ENCODE results near the gene MSANTD1. TPM values are rescaled to one million over a fixed set of nuclear protein-coding genes. Genes with fewer than 3 reads are reported as not detected.
A peak's percentile ranks its signal among the peaks of the same experiment; 100 is the strongest.

The MSANTD1 gene
- total and polyA plus RNA-seq, 2 donors (not counting 1 experiment from before 2014, with no cell fraction given): 0.78 to 5.5 TPM

GRCh38 chr4:3285558-3286334, 36.8 kb downstream of the MSANTD1 start:
- peaks cover 0 to 13% (median 3%) of the 10 kb centered on the region in 3 donors for H3K9me3 ChIP-seq (ENCODE audit: control extremely low read depth in 1 of 3, control insufficient read depth in 2 of 3, insufficient read depth in 1 of 3, low read length in 2 of 3)
- 44% methylated on average over 38 of the region's 38 CpGs for WGBS (ENCODE audit: insufficient coverage)
- H3K4me1 Mint-ChIP-seq: peaks cover 15% of the 10 kb centered on the region
- peaks cover 0 to 16% (median 2%) of the 10 kb centered on the region in 4 experiments for H3K27me3 ChIP-seq (replicated peaks in 1 of 4; ENCODE audit: control extremely low read depth in 1 of 4, control insufficient read depth in 3 of 4, insufficient read depth in 4 of 4, low read length in 3 of 4)
- H3K27me3 Mint-ChIP-seq: peaks cover 11% of the 10 kb centered on the region
- ChIA-PET POLR2A (no interaction called here), CTCF (no interaction called here)
- H3K36me3 ChIP-seq (replicated peaks in 1 of 2; ENCODE audit: control extremely low read depth in 1 of 2, control insufficient read depth in 1 of 2, extremely low read depth in 1 of 2, insufficient read depth in 2 of 2, low read length in 1 of 2): no peaks in the 10 kb centered on the region
- no peak for DNase-seq
- intact Hi-C loops (cut with micrococcal nuclease): loop anchor here (5.0 kb wide), 1 partner anchor 238 kb away; no protein-coding TSS in a partner anchor
- peaks cover 4% of the 10 kb centered on the region for H3K9me3 Mint-ChIP-seq (ENCODE audit: insufficient read depth)
- H3K4me1 ChIP-seq (ENCODE audit: control insufficient read depth in 2 of 2, insufficient read depth in 2 of 2, low read length in 2 of 2): peaks cover 13 to 16% of the 10 kb centered on the region in 2 donors
- H2AFZ ChIP-seq (ENCODE audit: insufficient read depth, low read depth, low read length, poor library complexity, severe bottlenecking): peak overlapping the region; percentile 58
- H3K27ac Mint-ChIP-seq: peak overlapping the region; percentile 4
- no peaks in the 10 kb centered on the region for H4K20me1 ChIP-seq (ENCODE audit: control insufficient read depth, insufficient read depth, low read length, poor library complexity, severe bottlenecking)
- H3K4me3 Mint-ChIP-seq: peak overlapping the region; percentile 27
- peak; percentile 91 for ATAC-seq (ENCODE audit: low read depth)
- H3K79me2 ChIP-seq (ENCODE audit: control insufficient read depth, insufficient read depth, low read length): no peaks in the 10 kb centered on the region
- H3K27ac ChIP-seq (ENCODE audit: low read length in 2 of 2): no peak overlapping the region
- H3K4me2 ChIP-seq (replicated peaks; ENCODE audit: low read depth, low read length, poor library complexity, severe bottlenecking): peak overlapping the region; percentile 69
- peak overlapping the region; percentile 41 for H3K9ac ChIP-seq (ENCODE audit: low read length)
- TF ChIP-seq EZH2 (IDR thresholded peaks at IDR 0.05; ENCODE audit: borderline replicate concordance, insufficient read depth, low read depth, low read length, poor library complexity, severe bottlenecking): no peak
- TF ChIP-seq CTCF (IDR thresholded peaks at IDR 0.05): no peak
- peak overlapping the region in 3 of 5 experiments; percentile 6 to 38 (median 36) for H3K4me3 ChIP-seq (ENCODE audit: control extremely low read depth in 1 of 5, extremely low read depth in 1 of 5, insufficient read depth in 1 of 5, low read depth in 2 of 5, low read length in 4 of 5)

All from B cell (primary cell).